Upper lobe of left lung (tissue), 6 donors: ENCODE measurements around the gene SELENOI. TPM values are rescaled to one million over a fixed set of nuclear protein-coding genes. Genes with fewer than 3 reads are reported as not detected.
"Not testable (repeated sequence)": the region's sequence is repeated elsewhere in the genome, so short reads cannot be mapped to it uniquely, and the experiment has no call there.

ENCODE experiments used
- ATAC-seq, 2 donors: fragments of 200-7000 bp; cut with Tn5 transposase; one replicate each; pipeline ENCODE4 v1.9.1; 2022; ENCODE audit warnings: mild to moderate bottlenecking in 2 of 2, moderate library complexity in 2 of 2; ENCODE audit not compliant: low FRiP score in 2 of 2
- DNase-seq, 2 donors: peaks; one replicate each; pipeline ENCODE4 v3.0.0-alpha.2; 2019 to 2020
- H3K27ac ChIP-seq, 4 donors: fragments of 200-600 bp; sonication (generic); one replicate each; pipeline ENCODE4 v1.5.1; 2016 to 2019
- H3K27me3 ChIP-seq, 4 donors: fragments of 200-600 bp; sonication (generic); one replicate each; pipeline ENCODE4 v1.5.1; 2017 to 2019
- H3K36me3 ChIP-seq, 4 donors: fragments of 200-600 bp; sonication (generic); one replicate each; pipeline ENCODE4 v1.5.1; 2016 to 2019
- H3K4me1 ChIP-seq, 4 donors: fragments of 200-600 bp; sonication (generic); one replicate each; pipeline ENCODE4 v1.5.1; 2018 to 2019
- H3K4me3 ChIP-seq, 4 donors: fragments of 200-600 bp; sonication (generic); one replicate each; pipeline ENCODE4 v1.5.1; 2017 to 2019; ENCODE audit warnings: mild to moderate bottlenecking in 2 of 4, moderate library complexity in 1 of 4
- H3K9me3 ChIP-seq, 4 donors: fragments of 200-600 bp; sonication (generic); one replicate each; pipeline ENCODE4 v1.5.1; 2018 to 2019
- EP300 ChIP-seq, 4 donors: sonication (generic); formaldehyde crosslinking; IDR thresholded peaks; one replicate each; pipeline ENCODE4 v1.5.1; 2017; ENCODE audit warnings: antibody characterized with exemption in 4 of 4, control low read depth in 2 of 4
- POLR2A ChIP-seq, 4 donors: fragments of 450-650 bp; IDR thresholded peaks; one replicate each; pipeline ENCODE4 v1.5.1; 2016 to 2017; ENCODE audit warnings: antibody characterized with exemption in 4 of 4, mild to moderate bottlenecking in 2 of 4
- POLR2AphosphoS5 ChIP-seq, 2 donors: sonication (generic); formaldehyde crosslinking; IDR thresholded peaks; one replicate each; pipeline ENCODE4 v1.5.1; 2017; ENCODE audit warnings: antibody characterized with exemption in 2 of 2
- WGBS, 2 donors: methylation state at CpG; one replicate each; pipeline ENCODE4 v1.1.5; 2017 to 2018; 5-methylcytosine and 5-hydroxymethylcytosine counted together
- total RNA-seq, 6 donors: library from RNA; depleted of rRNA in 4 of 6; stranded (reverse); fragments of >200 nt in 4 of 6; gene quantifications; one replicate each; pipeline versions ENCODE4 v1.1.0 to v1.2.1, GENCODE V29; 2016 to 2021
- TF ChIP-seq, protein P1 (sequence below), 6 experiments: fragments of 450-650 bp in 4 of 6; fragments of 200-600 bp in 2 of 6; sonication (generic) in 2 of 6; IDR thresholded peaks; one replicate each; pipeline ENCODE4 v1.5.1; 2016 to 2019; ENCODE audit warnings: antibody characterized with exemption in 6 of 6
- donor health status: DM: no; HTN: no; CAD: no; lungs with moderate emphysema.
- donor health status: DM: no; HTN: yes; CAD: no; lungs with severe emphysema.

SELENOI gene
- total RNA-seq, 6 donors from 2014 or later: 6.8 to 21.6 (median 17.2) TPM

DNA sequence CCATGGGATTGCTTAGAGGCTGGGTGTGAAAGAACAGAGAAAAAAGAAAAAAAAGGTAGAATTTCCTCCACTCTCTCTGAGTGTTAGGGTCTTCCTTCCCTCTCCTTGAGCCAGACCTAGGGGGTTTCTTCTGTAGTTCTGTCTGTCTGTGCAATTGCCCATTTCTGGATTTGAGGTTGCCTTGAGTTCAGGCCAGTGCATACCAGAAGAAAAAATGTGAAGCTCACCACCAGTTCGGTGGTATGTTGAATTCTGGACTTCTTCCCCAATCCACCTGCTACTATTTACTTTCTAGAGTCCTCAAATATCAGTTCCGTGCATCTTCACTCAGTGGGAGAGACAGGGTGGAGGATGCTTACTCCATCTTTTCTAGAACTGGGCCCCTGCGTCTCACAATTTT, 15.3 kb upstream of the SELENOI start:
- WGBS, 2 donors: 78 to 81% methylated on average over 3 of the region's 3 CpGs
- Histone ChIP-seq H3K27ac (no peak overlapping the region), H3K4me1 (peaks cover 0 to 2% (median 1%) of the 10 kb centered on the region in 4 donors), H3K36me3 (no peaks in the 10 kb centered on the region), H3K4me3 (no peak overlapping the region), H3K27me3 (no peaks in the 10 kb centered on the region), H3K9me3 (no peaks in the 10 kb centered on the region)
- ATAC-seq: no peak
- TF ChIP-seq, protein P1, sequence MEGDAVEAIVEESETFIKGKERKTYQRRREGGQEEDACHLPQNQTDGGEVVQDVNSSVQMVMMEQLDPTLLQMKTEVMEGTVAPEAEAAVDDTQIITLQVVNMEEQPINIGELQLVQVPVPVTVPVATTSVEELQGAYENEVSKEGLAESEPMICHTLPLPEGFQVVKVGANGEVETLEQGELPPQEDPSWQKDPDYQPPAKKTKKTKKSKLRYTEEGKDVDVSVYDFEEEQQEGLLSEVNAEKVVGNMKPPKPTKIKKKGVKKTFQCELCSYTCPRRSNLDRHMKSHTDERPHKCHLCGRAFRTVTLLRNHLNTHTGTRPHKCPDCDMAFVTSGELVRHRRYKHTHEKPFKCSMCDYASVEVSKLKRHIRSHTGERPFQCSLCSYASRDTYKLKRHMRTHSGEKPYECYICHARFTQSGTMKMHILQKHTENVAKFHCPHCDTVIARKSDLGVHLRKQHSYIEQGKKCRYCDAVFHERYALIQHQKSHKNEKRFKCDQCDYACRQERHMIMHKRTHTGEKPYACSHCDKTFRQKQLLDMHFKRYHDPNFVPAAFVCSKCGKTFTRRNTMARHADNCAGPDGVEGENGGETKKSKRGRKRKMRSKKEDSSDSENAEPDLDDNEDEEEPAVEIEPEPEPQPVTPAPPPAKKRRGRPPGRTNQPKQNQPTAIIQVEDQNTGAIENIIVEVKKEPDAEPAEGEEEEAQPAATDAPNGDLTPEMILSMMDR (IDR thresholded peaks at IDR 0.05): no peak
- TF ChIP-seq POLR2AphosphoS5 (IDR thresholded peaks at IDR 0.05) (no peak), POLR2A (IDR thresholded peaks at IDR 0.05) (no peak), EP300 (IDR thresholded peaks at IDR 0.05) (no peak)
- DNase-seq: no peak

DNA sequence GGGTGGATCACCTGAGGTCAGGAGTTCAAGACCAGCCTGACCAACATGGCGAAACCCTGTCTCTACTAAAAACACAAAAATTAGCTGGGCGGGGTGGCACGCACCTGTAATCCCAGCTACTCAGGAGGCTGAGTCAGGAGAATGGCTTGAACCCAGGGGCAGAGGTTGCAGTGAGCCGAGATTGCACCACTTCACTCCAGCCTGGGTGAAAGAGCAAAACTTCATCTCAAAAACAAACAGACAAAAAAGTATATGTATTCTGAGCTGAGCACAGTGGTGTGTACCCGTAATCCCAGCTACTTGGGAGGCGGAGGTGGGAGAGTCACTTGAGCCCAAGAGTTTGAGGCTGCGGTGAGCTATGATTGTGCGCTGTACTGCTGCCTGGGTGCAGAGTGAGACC, 14.6 kb upstream of the SELENOI start:
- H3K9me3 ChIP-seq, H3K27ac ChIP-seq, DNase-seq, H3K4me1 ChIP-seq, H3K4me3 ChIP-seq, H3K36me3 ChIP-seq, ATAC-seq, H3K27me3 ChIP-seq: not testable (repeated sequence)
- WGBS, 2 donors: 90 to 91% methylated on average over 8 of the region's 8 CpGs

DNA sequence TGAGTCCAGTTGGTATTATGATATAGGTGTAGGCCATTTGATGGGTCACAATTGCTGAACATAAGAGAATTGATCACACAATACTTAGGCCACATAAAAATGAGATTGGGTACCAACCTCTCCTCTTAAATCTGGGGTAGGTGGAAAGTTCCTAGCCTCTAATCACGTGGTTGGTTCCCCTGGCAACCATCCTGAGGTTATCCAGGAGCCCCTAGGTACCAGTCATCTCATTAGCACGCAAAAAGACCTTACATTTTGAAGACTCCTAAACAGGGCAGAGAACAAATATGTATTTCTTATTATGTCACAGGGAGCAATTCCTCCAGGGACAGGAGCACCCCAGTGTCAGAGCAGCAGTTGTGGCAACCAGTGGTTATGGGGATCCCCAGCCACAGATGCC, 12.7 kb upstream of the SELENOI start:
- DNase-seq (no peak), ATAC-seq (no peak)
- Histone ChIP-seq H3K27me3 (no peaks in the 10 kb centered on the region), H3K36me3 (no peaks in the 10 kb centered on the region), H3K4me1 (peaks cover 0 to 2% (median 1%) of the 10 kb centered on the region in 4 donors), H3K4me3 (no peak overlapping the region), H3K9me3 (no peaks in the 10 kb centered on the region), H3K27ac (no peak overlapping the region)
- WGBS, 2 donors: 79% methylated on average over 2 of the region's 2 CpGs; no CpG with 5 or more reads in 1 of the 2 donors
- TF ChIP-seq POLR2AphosphoS5 (IDR thresholded peaks at IDR 0.05) (no peak), POLR2A (IDR thresholded peaks at IDR 0.05) (no peak), EP300 (IDR thresholded peaks at IDR 0.05) (no peak)
- TF ChIP-seq, protein P1 (IDR thresholded peaks at IDR 0.05): no peak

DNA sequence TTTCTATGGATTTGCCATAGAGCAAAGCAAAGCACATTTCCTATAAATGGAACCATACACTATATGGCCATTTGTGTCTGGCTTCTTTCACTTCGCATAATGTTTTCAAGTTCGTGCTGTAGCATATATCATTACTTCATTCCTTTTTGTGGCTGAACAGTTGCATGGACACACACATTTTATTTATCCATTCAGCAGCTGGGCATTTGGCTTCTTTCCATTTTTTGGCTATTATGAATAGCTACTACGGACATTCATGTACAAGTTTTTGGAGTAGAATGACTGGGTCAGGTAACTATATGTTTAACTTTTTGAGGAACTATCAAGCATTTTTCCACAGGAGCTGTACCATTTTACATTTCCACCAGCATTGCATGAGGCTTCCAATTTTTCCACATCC, 10.7 kb upstream of the SELENOI start:
- no peak for ATAC-seq
- Histone ChIP-seq H3K27me3 (no peaks in the 10 kb centered on the region), H3K27ac (no peak overlapping the region), H3K9me3 (no peaks in the 10 kb centered on the region), H3K4me1 (no peaks in the 10 kb centered on the region), H3K36me3 (no peaks in the 10 kb centered on the region), H3K4me3 (no peak overlapping the region)
- no peak for DNase-seq
- WGBS, 2 donors: 54 to 66% methylated on average over 3 of the region's 3 CpGs
- TF ChIP-seq POLR2AphosphoS5 (IDR thresholded peaks at IDR 0.05) (no peak), EP300 (IDR thresholded peaks at IDR 0.05) (no peak), POLR2A (IDR thresholded peaks at IDR 0.05) (no peak)
- TF ChIP-seq, protein P1 (IDR thresholded peaks at IDR 0.05): no peak

DNA sequence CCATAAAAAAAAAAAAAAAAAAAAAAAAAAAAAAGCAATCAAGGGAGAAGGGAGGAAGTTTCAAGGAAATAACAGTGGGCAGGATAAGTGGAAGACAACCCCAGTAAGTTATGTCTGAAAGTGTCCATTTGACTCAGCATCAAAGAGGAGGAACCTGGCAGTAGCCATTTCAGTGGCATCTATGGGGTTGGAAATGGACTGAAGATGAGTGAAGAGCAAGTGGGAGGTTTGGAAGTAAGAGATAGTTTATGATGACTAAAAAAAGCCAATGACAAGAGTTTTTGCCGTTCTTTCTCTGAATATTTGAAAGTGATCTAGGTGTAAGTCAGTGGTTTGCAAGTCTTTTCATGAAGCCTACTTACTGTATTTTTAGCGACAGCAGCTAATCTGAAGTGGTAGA, 9.2 kb upstream of the SELENOI start:
- no peaks in the 10 kb centered on the region for H3K9me3 ChIP-seq
- TF ChIP-seq EP300 (IDR thresholded peaks at IDR 0.05) (no peak), POLR2AphosphoS5 (IDR thresholded peaks at IDR 0.05) (no peak), POLR2A (IDR thresholded peaks at IDR 0.05) (no peak)
- TF ChIP-seq, protein P1 (IDR thresholded peaks at IDR 0.05): no peak
- H3K36me3 ChIP-seq: no peaks in the 10 kb centered on the region
- H3K27me3 ChIP-seq: no peaks in the 10 kb centered on the region
- 89 to 98% methylated on average over 2 of the region's 2 CpGs for WGBS, 2 donors
- H3K27ac ChIP-seq: no peak overlapping the region
- no peaks in the 10 kb centered on the region for H3K4me1 ChIP-seq
- ATAC-seq (no peak), DNase-seq (no peak)
- no peak overlapping the region for H3K4me3 ChIP-seq
